GM06990 (cell line): ENCODE results near the gene HSD17B2.
"Not testable (repeated sequence)": the region's sequence is repeated elsewhere in the genome, so short reads cannot be mapped to it uniquely, and the experiment has no call there.

Source experiments
- DNase-seq: peaks from one replicate; pipeline ENCODE4 v3.0.0-alpha.2; 2011; ENCODE audit not compliant: insufficient read length; ENCODE audit errors: extremely low read depth
- H3K27me3 ChIP-seq: replicated peaks from 2 replicates; pipeline ENCODE4 v1.6.0; 2011; ENCODE audit warnings: low read length; ENCODE audit not compliant: control insufficient read depth, insufficient read depth
- H3K36me3 ChIP-seq: 2 replicates; pipeline ENCODE4 v1.5.1; 2011; ENCODE audit warnings: low read length; ENCODE audit not compliant: control insufficient read depth, insufficient read depth
- H3K4me3 ChIP-seq: replicated peaks from 2 replicates; pipeline ENCODE4 v1.5.1; 2011; ENCODE audit warnings: low read depth, mild to moderate bottlenecking, control low read depth, low read length
- TF ChIP-seq, protein P1 (sequence below): IDR thresholded peaks from 2 replicates; pipeline ENCODE4 v1.5.1; 2011; ENCODE audit warnings: low read length, control low read depth, mild to moderate bottlenecking, inconsistent platforms; ENCODE audit not compliant: insufficient read depth, poor library complexity, severe bottlenecking

The HSD17B2 gene

GRCh38 chr16:82134846-82135245 lies 99.8 kb downstream of the HSD17B2 start:
- DNase-seq: no peak
- TF ChIP-seq, protein P1, sequence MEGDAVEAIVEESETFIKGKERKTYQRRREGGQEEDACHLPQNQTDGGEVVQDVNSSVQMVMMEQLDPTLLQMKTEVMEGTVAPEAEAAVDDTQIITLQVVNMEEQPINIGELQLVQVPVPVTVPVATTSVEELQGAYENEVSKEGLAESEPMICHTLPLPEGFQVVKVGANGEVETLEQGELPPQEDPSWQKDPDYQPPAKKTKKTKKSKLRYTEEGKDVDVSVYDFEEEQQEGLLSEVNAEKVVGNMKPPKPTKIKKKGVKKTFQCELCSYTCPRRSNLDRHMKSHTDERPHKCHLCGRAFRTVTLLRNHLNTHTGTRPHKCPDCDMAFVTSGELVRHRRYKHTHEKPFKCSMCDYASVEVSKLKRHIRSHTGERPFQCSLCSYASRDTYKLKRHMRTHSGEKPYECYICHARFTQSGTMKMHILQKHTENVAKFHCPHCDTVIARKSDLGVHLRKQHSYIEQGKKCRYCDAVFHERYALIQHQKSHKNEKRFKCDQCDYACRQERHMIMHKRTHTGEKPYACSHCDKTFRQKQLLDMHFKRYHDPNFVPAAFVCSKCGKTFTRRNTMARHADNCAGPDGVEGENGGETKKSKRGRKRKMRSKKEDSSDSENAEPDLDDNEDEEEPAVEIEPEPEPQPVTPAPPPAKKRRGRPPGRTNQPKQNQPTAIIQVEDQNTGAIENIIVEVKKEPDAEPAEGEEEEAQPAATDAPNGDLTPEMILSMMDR: no peak

GRCh38 chr16:82135844-82136243 lies 100.8 kb downstream of the HSD17B2 start:
- Histone ChIP-seq H3K4me3 (no peak overlapping the region), H3K36me3 (no peaks in the 10 kb centered on the region), H3K27me3 (no peaks in the 10 kb centered on the region)
- TF ChIP-seq, protein P1: no peak
- DNase-seq: no peak

More at GRCh38 chr16:82134846-82135245, 99.8 kb downstream of the HSD17B2 start:
- Histone ChIP-seq H3K27me3 (no peaks in the 10 kb centered on the region), H3K36me3 (no peaks in the 10 kb centered on the region), H3K4me3 (no peak overlapping the region)

- TF ChIP-seq, protein P1: no peak
- no peaks in the 10 kb centered on the region for H3K27me3 ChIP-seq
- H3K36me3 ChIP-seq: no peaks in the 10 kb centered on the region
- no peak overlapping the region for H3K4me3 ChIP-seq
- DNase-seq: no peak
Measured at GRCh38 chr16:82136956-82137821, 102.1 kb downstream of the HSD17B2 start.

DNA sequence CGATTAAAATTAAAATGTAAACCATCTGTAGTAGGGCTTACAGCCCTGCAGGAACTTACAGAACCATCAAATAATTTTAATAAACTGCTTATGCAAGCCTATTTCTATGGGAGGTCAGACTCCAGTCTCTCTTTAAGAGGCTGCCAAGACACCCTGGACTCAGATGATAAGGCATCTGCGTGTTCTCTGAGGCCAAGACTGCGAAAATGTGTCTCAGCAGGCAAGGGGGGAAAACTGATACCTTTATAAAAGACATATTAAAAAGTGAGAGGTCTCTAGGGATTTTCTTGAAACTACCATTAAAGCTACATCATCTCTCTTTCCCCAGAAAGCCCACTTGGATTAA lies 102.7 kb downstream of the HSD17B2 start:
- TF ChIP-seq, protein P1: no peak
- Histone ChIP-seq H3K4me3 (no peak overlapping the region), H3K27me3 (no peaks in the 10 kb centered on the region), H3K36me3 (no peaks in the 10 kb centered on the region)
- DNase-seq: no peak

DNA sequence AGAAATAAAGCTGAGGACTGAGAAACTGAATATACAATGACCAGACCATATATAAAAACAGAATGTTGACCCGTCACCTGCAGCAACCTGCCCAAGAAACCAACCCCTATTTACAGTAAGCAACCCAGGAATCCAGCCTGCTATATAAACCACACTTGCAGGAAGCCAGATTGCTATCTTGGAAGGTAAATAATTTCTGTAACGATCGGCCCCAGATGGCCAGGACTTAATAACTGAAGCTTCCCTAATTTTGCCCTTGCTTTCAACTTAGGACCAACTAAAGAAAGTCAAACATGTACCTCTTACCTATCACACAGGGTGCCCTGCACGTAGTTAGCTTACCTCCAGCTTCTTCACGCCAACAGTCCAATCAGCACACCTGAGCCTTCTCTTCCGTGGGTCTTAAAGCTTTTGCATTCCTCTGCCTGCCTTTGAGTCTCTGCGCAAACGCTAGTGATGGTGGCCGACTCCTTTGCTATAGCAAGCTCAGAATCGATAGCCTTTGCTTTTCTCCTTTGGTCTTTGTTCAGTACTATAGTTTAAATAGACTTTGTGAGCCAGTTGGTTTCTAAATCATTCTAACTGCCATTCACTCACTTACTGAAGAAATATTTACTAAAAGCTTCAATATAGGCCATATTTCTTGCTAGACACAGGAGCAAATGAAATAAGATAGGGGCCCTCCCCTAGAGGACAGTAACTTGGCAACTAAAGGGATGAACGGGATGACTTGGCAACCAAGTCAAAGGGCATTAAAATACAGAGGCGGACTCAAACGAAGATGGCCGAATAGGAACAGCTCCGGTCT lies 103.6 kb downstream of the HSD17B2 start:
- no peaks in the 10 kb centered on the region for H3K36me3 ChIP-seq
- no peak for DNase-seq
- TF ChIP-seq, protein P1: no peak
- H3K4me3 ChIP-seq: no peak overlapping the region
- H3K27me3 ChIP-seq: no peaks in the 10 kb centered on the region

- H3K27me3 ChIP-seq, H3K36me3 ChIP-seq, H3K4me3 ChIP-seq, DNase-seq: not testable (repeated sequence)
Measured at GRCh38 chr16:82139286-82139571, 104.2 kb downstream of the HSD17B2 start.
